DOHH2 (cell line): ENCODE data around the gene SRRM2.

ENCODE experiments used
- CTCF ChIP-seq: fragments of 200-600 bp; sonication (generic); IDR thresholded peaks from one replicate; pipeline ENCODE4 v1.5.1; 2014; ENCODE audit warnings: antibody characterized with exemption, mild to moderate bottlenecking, low read depth, low read length; ENCODE audit not compliant: poor library complexity, severe bottlenecking
- EZH2phosphoT487 ChIP-seq: fragments of 200-600 bp; sonication (generic); IDR thresholded peaks from 2 replicates; pipeline ENCODE4 v1.6.1; 2017; ENCODE audit warnings: borderline replicate concordance, mild to moderate bottlenecking, antibody characterized with exemption, low read length, moderate library complexity, mixed read lengths

GRCh38 chr16:2778630-2778958 lies 26.2 kb downstream of the SRRM2 start:
- TF ChIP-seq CTCF = no peak
- TF ChIP-seq EZH2phosphoT487 = no peak
